ENCODE results near the gene FAM174B. TPM values are rescaled to one million over a fixed set of nuclear protein-coding genes. Genes with fewer than 3 reads are reported as not detected.

Gene FAM174B
- total RNA-seq, 2 experiments from 2014 or later, result 2.5 to 3.3 TPM

DNA sequence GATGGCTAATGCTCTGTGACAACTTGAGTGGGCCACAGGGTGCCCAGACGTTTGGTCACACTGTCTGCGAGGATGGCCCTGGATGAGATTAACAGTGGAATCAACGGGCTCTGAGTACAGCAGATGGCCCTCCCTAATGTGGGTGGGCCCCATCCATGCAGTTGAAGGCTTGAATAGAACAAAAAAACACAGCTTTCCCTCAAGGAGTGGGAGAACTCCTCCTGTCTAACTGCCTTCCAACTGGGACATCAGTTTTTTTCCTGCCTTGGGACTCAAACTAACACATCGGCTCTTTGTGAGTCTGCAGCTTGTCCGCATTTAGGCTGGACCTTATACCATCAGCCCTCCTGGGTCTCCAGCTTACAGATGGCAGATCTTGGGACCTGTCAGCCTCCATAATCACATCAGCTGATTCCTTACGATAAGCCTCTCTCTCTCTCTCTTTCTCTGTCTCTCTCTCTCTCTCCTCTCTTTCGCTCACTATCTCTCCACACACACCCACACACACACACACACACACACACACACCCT is 20.8 kb downstream of the FAM174B start:
- DNase-seq (no peak), ATAC-seq (no peak)
- peaks cover 1% of the 10 kb centered on the region for H3K9me3 Mint-ChIP-seq (ENCODE audit: insufficient read depth)
- H3K36me3 Mint-ChIP-seq (ENCODE audit: low read depth), result no peaks in the 10 kb centered on the region
- H3K4me3 Mint-ChIP-seq, result no peak overlapping the region
- H3K4me1 Mint-ChIP-seq (ENCODE audit: low read depth), result no peaks in the 10 kb centered on the region
- no peak overlapping the region for H3K27ac Mint-ChIP-seq
- ChIA-PET CTCF (no interaction called here), POLR2A (no interaction called here)
- H3K27me3 Mint-ChIP-seq (ENCODE audit: low read depth), result peaks cover 2% of the 10 kb centered on the region

DNA sequence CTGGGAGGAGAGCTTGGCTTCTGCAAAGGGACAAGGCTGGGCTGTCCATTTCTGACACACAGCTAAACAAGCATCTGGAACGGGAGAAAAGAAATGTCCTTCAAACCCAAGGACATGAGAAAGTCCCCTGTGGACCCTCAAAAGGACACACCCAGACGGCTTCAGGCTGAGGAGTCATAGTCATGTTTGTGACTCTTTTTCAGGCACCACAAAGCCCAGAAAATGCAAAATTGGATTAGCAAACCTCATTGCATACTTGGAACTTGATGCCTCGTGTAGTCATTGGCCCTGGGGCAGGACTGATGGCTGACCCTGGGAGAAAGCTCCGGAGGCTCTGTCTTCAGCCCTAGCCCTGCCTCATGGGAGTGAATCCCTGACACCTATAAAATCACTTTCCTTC is 21.5 kb downstream of the FAM174B start:
- POLR2A ChIA-PET, result no interaction called here
- CTCF ChIA-PET, result no interaction called here

DNA sequence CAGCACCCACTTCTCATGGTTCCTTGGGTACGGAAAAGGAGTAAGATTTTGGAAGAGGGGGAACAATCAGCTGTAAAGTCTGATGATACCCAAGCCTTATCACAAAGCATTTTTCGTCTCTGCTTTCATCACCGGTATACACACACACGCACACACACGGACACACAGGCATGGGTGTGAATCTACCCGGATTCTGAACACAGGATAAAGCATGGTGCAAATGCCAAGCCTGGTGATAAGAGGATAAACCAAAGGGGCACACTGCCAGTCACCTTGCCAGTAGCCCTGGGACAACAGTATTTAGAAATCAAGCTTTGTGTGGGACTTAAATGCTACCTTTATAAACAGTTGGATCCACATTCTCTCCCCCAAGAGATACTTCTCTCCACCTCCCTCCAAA is 22.2 kb downstream of the FAM174B start:
- no peak overlapping the region for H3K4me3 Mint-ChIP-seq
- no peaks in the 10 kb centered on the region for H3K9me3 Mint-ChIP-seq (ENCODE audit: insufficient read depth)
- DNase-seq, result no peak
- no peaks in the 10 kb centered on the region for H3K4me1 Mint-ChIP-seq (ENCODE audit: low read depth)
- H3K27me3 Mint-ChIP-seq (ENCODE audit: low read depth), result peaks cover 2% of the 10 kb centered on the region
- ATAC-seq, result no peak
- H3K27ac Mint-ChIP-seq, result no peak overlapping the region
- CTCF ChIA-PET, result no interaction called here
- POLR2A ChIA-PET, result no interaction called here
- H3K36me3 Mint-ChIP-seq (ENCODE audit: low read depth), result no peaks in the 10 kb centered on the region

More for the DNA sequence above, 21.5 kb downstream of the FAM174B start:
- H3K4me1 Mint-ChIP-seq (ENCODE audit: low read depth), result no peaks in the 10 kb centered on the region
- H3K27me3 Mint-ChIP-seq (ENCODE audit: low read depth), result peaks cover 2% of the 10 kb centered on the region
- no peaks in the 10 kb centered on the region for H3K9me3 Mint-ChIP-seq (ENCODE audit: insufficient read depth)
- ATAC-seq, result no peak
- no peak overlapping the region for H3K4me3 Mint-ChIP-seq
- H3K36me3 Mint-ChIP-seq (ENCODE audit: low read depth), result no peaks in the 10 kb centered on the region
- H3K27ac Mint-ChIP-seq, result no peak overlapping the region
- DNase-seq, result no peak

DNA sequence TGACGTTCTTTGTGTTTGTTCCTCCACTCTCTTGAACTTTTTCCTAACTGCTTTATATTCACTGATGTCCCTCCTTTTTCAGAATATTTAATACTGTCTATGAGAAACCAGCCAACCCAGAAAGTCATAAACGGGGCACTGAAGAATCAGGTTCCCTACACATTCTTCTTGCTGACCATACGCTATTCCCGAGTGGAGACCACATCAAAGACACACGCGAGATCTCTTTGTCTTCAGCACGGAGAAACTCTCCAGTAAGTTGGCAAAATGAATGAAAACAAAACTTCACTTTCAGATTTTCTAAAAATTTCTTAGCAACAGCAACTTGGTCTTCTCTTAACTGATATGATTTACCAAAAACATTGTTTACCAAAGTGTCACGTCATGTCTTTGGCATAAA is 22.6 kb downstream of the FAM174B start:
- DNase-seq, result no peak
- ATAC-seq, result no peak
- Mint-ChIP-seq H3K27ac (no peak overlapping the region), H3K36me3 (ENCODE audit: low read depth) (no peaks in the 10 kb centered on the region), H3K4me3 (no peak overlapping the region), H3K9me3 (ENCODE audit: insufficient read depth) (no peaks in the 10 kb centered on the region), H3K27me3 (ENCODE audit: low read depth) (peaks cover 2% of the 10 kb centered on the region), H3K4me1 (ENCODE audit: low read depth) (no peaks in the 10 kb centered on the region)
- CTCF ChIA-PET, result no interaction called here
- POLR2A ChIA-PET, result no interaction called here

DNA sequence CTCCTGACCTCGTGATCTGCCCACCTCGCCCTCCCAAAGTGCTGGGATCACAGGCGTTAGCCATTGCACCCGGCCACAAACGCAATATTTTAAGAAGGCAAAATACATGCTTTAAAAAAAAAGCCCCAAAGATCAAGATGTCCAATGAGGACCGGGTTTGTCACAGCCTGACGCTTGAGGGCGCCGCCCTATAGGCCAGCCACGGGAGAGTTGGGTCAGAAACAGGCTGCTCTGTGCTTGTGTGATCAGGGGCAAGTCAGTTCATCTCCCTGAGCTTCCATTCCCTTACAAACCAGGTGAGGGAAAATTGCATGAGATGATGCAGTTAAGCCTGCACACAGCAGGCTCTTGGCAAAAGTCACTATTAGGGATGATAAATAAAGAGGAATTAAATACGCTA is 23.9 kb downstream of the FAM174B start:
- peak; percentile 27 for DNase-seq
- Mint-ChIP-seq H3K27ac (no peak overlapping the region), H3K4me1 (ENCODE audit: low read depth) (no peaks in the 10 kb centered on the region), H3K36me3 (ENCODE audit: low read depth) (no peaks in the 10 kb centered on the region), H3K4me3 (no peak overlapping the region), H3K27me3 (ENCODE audit: low read depth) (peaks cover 2% of the 10 kb centered on the region), H3K9me3 (ENCODE audit: insufficient read depth) (no peaks in the 10 kb centered on the region)
- ATAC-seq, result no peak
- POLR2A ChIA-PET, result interaction anchor here (0.6 kb wide), 1 partner anchor 70 kb away, joined by 3 read pairs; no protein-coding TSS in a partner anchor
- CTCF ChIA-PET, result no interaction called here

DNA sequence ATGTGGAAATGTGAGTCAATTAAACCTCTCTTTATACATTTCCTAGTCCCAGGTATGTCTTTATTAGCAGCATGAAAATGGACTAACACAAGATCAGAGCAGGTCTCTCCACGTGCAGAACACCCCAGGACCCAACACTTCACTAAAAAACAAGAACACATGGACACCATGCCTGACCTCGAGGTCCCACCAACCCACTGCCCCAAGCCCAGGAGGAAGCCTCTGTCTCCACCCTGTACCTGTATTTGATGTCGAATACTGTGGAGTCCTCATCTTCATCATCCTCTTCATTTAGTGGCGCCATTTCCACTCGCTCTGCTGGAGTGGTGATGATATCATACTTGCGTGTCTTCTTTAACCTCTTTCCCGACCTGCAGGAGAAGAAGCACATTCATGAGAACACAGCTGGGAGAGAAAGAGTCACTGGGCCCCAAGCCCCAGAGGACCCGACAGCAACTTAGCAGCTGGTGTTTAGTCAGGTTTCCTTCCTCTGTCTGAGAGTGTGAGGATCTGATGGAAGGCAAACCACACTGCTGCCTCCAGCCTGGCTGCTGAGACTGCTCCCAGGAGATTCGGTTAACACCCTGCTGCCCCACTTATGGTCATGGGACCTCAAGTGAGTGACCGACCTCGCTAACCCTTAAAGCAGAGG is 25.5 kb downstream of the FAM174B start:
- ChIA-PET POLR2A (no interaction called here), CTCF (no interaction called here)
- H3K9me3 Mint-ChIP-seq (ENCODE audit: insufficient read depth), result no peaks in the 10 kb centered on the region

DNA sequence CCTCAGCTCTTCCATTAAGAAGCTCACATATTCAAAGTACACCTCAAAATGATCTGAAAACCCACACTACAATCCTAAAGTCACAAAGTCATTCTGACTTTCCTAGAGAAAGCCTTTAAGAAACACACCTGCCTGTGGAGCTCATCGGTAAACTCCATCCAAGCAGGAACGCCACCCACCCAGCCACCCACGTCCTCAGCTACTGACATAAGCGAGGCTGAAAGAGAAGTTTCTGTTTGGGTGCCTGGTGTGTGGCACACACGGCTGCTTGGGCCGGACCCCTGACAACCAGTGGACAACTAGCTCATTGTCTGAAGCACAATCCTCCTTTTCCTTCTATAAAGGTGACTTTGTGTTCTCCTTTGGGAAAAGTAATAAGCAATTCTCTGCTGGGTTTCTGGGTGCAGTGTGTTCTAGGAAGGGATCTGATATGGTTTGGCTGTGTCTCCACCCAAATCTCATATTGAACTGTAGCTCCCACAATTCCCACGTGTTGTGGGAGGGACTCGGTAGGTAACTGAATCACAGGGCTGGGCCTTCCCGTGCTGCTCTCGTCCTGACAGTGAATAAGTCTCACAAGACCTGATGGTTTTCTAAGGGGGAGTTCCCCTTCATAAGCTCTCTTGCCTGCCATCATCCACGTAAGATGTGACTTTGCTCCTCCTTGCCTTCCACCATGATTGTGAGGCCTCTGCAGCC is 26.1 kb downstream of the FAM174B start:
- ChIA-PET POLR2A (no interaction called here), CTCF (no interaction called here)
- DNase-seq (no peak), ATAC-seq (no peak)
- Mint-ChIP-seq H3K27ac (no peak overlapping the region), H3K4me3 (no peak overlapping the region), H3K9me3 (ENCODE audit: insufficient read depth) (no peaks in the 10 kb centered on the region), H3K36me3 (ENCODE audit: low read depth) (no peaks in the 10 kb centered on the region), H3K27me3 (ENCODE audit: low read depth) (peaks cover 2% of the 10 kb centered on the region), H3K4me1 (ENCODE audit: low read depth) (peaks cover 6% of the 10 kb centered on the region)

More for the DNA sequence above, 25.5 kb downstream of the FAM174B start:
- Mint-ChIP-seq H3K4me1 (ENCODE audit: low read depth) (peaks cover 5% of the 10 kb centered on the region), H3K36me3 (ENCODE audit: low read depth) (no peaks in the 10 kb centered on the region), H3K27ac (no peak overlapping the region), H3K27me3 (ENCODE audit: low read depth) (peaks cover 2% of the 10 kb centered on the region), H3K4me3 (no peak overlapping the region)
- no peak for DNase-seq
- ATAC-seq, result no peak

DNA sequence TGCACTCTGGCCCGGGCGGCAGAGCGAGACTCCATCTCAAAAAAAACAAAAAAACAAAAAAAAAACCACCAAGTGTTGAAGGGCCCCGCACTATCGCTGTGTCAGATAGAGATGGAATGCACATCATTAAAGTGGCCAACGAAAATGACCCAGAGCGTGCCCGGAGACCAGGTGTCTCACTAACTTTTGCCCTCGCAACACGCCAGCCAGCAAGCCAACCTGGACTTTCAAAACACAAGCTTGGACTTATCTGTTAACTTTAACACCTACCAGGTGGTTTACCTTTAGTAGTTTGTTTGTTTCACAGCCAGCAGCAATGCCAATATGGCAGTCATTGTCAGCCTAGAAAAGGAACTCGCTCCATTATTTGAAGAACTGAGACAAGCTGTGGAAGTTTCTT is 28.6 kb downstream of the FAM174B start:
- H3K4me3 Mint-ChIP-seq, result no peak overlapping the region
- ChIA-PET CTCF (no interaction called here), POLR2A (no interaction called here)
- peaks cover 2% of the 10 kb centered on the region for H3K27me3 Mint-ChIP-seq (ENCODE audit: low read depth)
- H3K4me1 Mint-ChIP-seq (ENCODE audit: low read depth), result peaks cover 6% of the 10 kb centered on the region
- H3K36me3 Mint-ChIP-seq (ENCODE audit: low read depth), result no peaks in the 10 kb centered on the region
- ATAC-seq, result no peak
- DNase-seq, result no peak
- H3K27ac Mint-ChIP-seq, result no peak overlapping the region
- H3K9me3 Mint-ChIP-seq (ENCODE audit: insufficient read depth), result no peaks in the 10 kb centered on the region

DNA sequence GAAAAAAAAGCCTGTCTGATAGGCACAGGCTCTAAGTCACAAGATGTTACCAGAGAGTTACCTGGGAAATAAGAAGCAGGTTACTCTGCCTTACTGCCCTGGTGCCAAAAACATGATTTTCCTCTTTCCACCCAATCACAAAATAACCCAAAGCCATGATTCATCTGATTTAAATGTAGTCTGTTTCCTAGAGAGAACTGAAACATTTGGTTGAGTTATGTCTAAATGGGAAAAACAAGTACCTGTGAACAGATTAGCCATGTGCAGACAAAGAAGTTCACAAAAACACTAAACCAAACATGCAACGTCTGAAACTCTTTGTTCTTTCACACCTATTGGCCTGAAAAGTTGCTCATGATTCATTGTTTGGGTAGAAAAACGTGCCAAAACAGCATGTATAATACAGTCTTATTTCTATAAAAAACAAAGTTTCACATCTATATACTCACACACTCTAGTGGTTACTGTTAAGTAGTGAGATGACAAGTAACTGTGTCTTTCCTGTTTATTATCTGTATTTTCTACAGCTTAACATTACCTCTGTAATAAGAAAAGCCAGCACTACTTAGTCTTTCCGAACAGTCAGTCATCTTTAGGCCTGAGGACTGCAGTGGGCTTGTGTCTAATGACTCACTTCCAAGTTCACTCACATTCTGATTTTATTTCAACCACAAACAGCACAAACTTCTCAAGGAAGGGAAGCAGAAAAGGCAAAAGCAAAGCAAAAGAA is 30.2 kb downstream of the FAM174B start:
- DNase-seq, result no peak
- H3K27me3 Mint-ChIP-seq (ENCODE audit: low read depth), result peaks cover 2% of the 10 kb centered on the region
- no peaks in the 10 kb centered on the region for H3K36me3 Mint-ChIP-seq (ENCODE audit: low read depth)
- no peaks in the 10 kb centered on the region for H3K9me3 Mint-ChIP-seq (ENCODE audit: insufficient read depth)
- ATAC-seq, result no peak
- POLR2A ChIA-PET, result no interaction called here
- CTCF ChIA-PET, result no interaction called here
- no peak overlapping the region for H3K27ac Mint-ChIP-seq
- no peak overlapping the region for H3K4me3 Mint-ChIP-seq
- H3K4me1 Mint-ChIP-seq (ENCODE audit: low read depth), result peaks cover 6% of the 10 kb centered on the region

DNA sequence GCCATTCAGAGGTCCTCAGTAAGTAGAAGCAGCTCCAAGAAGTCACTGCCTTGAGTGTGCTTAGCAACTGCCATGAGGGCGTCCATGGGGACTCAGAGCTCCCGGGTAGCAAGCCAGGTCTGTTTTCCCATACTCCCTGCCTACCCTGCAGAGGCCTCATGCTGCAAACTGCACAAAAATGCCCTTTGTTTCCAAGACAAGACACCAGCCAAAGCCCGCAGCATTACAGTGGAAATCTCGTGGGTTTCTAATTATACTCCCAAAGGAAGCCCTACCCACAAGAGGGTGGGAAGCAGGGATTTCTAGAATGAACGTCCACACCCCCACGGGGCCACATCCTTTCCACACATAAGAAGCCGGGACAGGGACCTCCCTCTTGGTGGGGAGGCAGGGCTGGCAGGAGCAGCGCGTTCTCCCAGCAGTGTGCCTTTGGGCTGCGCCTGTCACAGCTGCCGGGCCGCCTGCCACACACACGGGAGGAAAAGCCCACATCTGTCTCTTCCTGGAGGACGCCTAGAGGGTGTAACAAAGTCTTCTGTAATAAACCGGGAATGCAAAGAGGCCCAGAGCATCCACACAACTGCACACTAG is 31.1 kb downstream of the FAM174B start:
- ChIA-PET POLR2A (no interaction called here), CTCF (no interaction called here)
- H3K27me3 Mint-ChIP-seq (ENCODE audit: low read depth), result no peaks in the 10 kb centered on the region

DNA sequence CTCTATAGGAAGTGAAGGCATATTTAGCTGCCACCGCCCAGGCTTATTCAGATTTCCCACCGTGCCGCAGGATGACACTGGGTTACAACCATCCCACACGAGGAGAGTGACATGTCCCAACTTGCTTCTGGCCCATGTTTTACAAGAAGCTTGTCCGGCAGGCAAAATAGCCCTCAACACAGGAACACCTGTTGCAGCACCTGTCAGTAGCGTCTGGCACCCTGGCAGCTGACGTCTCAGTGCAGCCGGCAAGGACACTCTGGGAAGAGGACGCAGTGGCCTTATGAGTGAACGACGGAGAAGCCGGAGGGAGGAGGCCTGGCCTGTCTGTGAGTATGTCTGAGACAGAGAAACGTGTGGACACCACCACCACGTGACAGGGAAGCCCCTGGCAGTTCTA is 32.1 kb downstream of the FAM174B start:
- ATAC-seq, result no peak
- CTCF ChIA-PET, result no interaction called here
- no peak for DNase-seq
- Mint-ChIP-seq H3K27me3 (ENCODE audit: low read depth) (no peaks in the 10 kb centered on the region), H3K27ac (no peak overlapping the region), H3K9me3 (ENCODE audit: insufficient read depth) (no peaks in the 10 kb centered on the region), H3K36me3 (ENCODE audit: low read depth) (no peaks in the 10 kb centered on the region), H3K4me3 (no peak overlapping the region), H3K4me1 (ENCODE audit: low read depth) (peaks cover 6% of the 10 kb centered on the region)
- POLR2A ChIA-PET, result no interaction called here

More for the DNA sequence above, 31.1 kb downstream of the FAM174B start:
- H3K36me3 Mint-ChIP-seq (ENCODE audit: low read depth), result no peaks in the 10 kb centered on the region
- H3K27ac Mint-ChIP-seq, result no peak overlapping the region
- peaks cover 6% of the 10 kb centered on the region for H3K4me1 Mint-ChIP-seq (ENCODE audit: low read depth)
- H3K4me3 Mint-ChIP-seq, result no peak overlapping the region
- no peaks in the 10 kb centered on the region for H3K9me3 Mint-ChIP-seq (ENCODE audit: insufficient read depth)
- DNase-seq (no peak), ATAC-seq (no peak)

DNA sequence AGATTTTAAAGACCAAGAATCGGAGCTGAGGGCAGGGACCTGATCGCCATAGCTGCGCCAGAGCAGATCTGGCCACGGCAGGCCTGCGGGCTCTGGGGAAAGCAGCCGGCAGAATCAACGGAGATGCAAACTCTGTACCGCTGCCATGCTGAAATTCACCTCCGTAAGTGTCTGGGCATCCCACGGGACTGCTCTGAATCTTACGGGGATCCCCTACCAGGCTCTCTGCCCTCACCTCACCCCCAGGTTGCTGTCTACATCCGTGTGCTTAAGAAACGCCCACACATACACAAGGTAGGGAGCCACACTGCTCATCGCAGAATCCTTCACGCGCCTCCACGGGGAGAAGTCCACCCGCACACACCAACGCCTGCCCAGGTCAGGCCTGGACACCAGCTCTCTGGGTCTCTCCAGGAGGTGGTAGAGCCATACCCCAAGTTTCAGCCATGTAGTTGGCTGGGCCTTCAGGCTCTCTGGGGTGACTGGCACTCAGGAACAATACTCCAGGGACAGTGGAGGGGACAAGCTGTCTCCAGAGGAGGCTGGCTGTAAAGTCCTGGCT is 33.5 kb downstream of the FAM174B start:
- DNase-seq (no peak), ATAC-seq (no peak)
- CTCF ChIA-PET, result no interaction called here
- Mint-ChIP-seq H3K4me3 (no peak overlapping the region), H3K4me1 (ENCODE audit: low read depth) (peaks cover 6% of the 10 kb centered on the region), H3K9me3 (ENCODE audit: insufficient read depth) (no peaks in the 10 kb centered on the region), H3K27ac (no peak overlapping the region), H3K27me3 (ENCODE audit: low read depth) (no peaks in the 10 kb centered on the region), H3K36me3 (ENCODE audit: low read depth) (no peaks in the 10 kb centered on the region)
- POLR2A ChIA-PET, result no interaction called here
